Keratinocyte (primary cell): Measurements from ENCODE around the gene RAB11FIP5. TPM values are rescaled to one million over a fixed set of nuclear protein-coding genes. Genes with fewer than 3 reads are reported as not detected.

Experiments
- DNase-seq: peaks from one replicate; pipeline ENCODE4 v3.0.0-alpha.2; 2011; ENCODE audit warnings: low read depth, missing footprints, low spot score
- FAIRE-seq: peaks from 2 replicates; lab custom pipeline; 2011; peaks lifted over from hg19 to GRCh38; lab: Jason Lieb, UNC
- H2AFZ ChIP-seq: 2 replicates; pipeline ENCODE4 v1.6.0; 2012; ENCODE audit warnings: low read length, control low read depth, inconsistent platforms; ENCODE audit not compliant: control insufficient read depth
- H3K27ac ChIP-seq: 2 replicates; pipeline ENCODE4 v1.5.1; 2011; ENCODE audit warnings: low read length; ENCODE audit not compliant: control insufficient read depth, insufficient read depth
- H3K27me3 ChIP-seq: 3 replicates; pipeline ENCODE4 v1.6.0; 2011; ENCODE audit warnings: low read length; ENCODE audit not compliant: control insufficient read depth, insufficient read depth; ENCODE audit errors: extremely low read depth
- H3K36me3 ChIP-seq, 2 experiments: 2 replicates in 1 of 2; 3 replicates in 1 of 2; pipeline ENCODE4 v1.5.1; 2011; ENCODE audit warnings: low read length in 2 of 2, mild to moderate bottlenecking in 1 of 2; ENCODE audit not compliant: control insufficient read depth in 2 of 2, insufficient read depth in 2 of 2; ENCODE audit errors: extremely low read depth in 1 of 2
- H3K4me1 ChIP-seq: 3 replicates; pipeline ENCODE4 v1.5.1; 2011; ENCODE audit warnings: low read length; ENCODE audit not compliant: control insufficient read depth, insufficient read depth; ENCODE audit errors: extremely low read depth
- H3K4me2 ChIP-seq: 3 replicates; pipeline ENCODE4 v1.6.0; 2011; ENCODE audit warnings: low read depth, low read length; ENCODE audit not compliant: control insufficient read depth, insufficient read depth; ENCODE audit errors: extremely low read depth
- H3K4me3 ChIP-seq, 3 experiments: fragments of 200-600 bp in 1 of 3; sonication (generic) in 1 of 3; 2 replicates in 2 of 3; 3 replicates in 1 of 3; pipeline ENCODE4 v1.5.1; 2011 to 2016; ENCODE audit warnings: low read length in 3 of 3, mild to moderate bottlenecking in 3 of 3, control low read depth in 2 of 3, inconsistent platforms in 1 of 3, low read depth in 1 of 3, mixed read lengths in 1 of 3, mixed run types in 1 of 3, moderate library complexity in 1 of 3; ENCODE audit not compliant: control insufficient read depth in 2 of 3, insufficient read depth in 2 of 3; ENCODE audit errors: extremely low read depth in 1 of 3
- H3K79me2 ChIP-seq: 2 replicates; pipeline ENCODE4 v1.6.0; 2012; ENCODE audit warnings: low read length; ENCODE audit not compliant: control insufficient read depth, insufficient read depth
- H3K9ac ChIP-seq: 3 replicates; pipeline ENCODE4 v1.6.0; 2011; ENCODE audit warnings: low read length; ENCODE audit not compliant: control insufficient read depth, insufficient read depth; ENCODE audit errors: extremely low read depth
- H3K9me1 ChIP-seq: 3 replicates; pipeline ENCODE4 v1.6.0; 2011; ENCODE audit warnings: low read length; ENCODE audit not compliant: control insufficient read depth, insufficient read depth; ENCODE audit errors: extremely low read depth
- H3K9me3 ChIP-seq: 2 replicates; pipeline ENCODE4 v1.5.1; 2012; ENCODE audit warnings: low read depth, low read length; ENCODE audit not compliant: control insufficient read depth
- H4K20me1 ChIP-seq: 3 replicates; pipeline ENCODE4 v1.6.0; 2011; ENCODE audit warnings: low read length; ENCODE audit not compliant: control insufficient read depth, insufficient read depth; ENCODE audit errors: extremely low read depth
- CTCF ChIP-seq, 3 experiments: IDR thresholded peaks in 1 of 3; conservative IDR thresholded peaks in 1 of 3; optimal IDR thresholded peaks in 1 of 3; 2 replicates in 2 of 3; 3 replicates in 1 of 3; pipeline versions ENCODE3 to v1.5.1; 2011; ENCODE audit warnings: low read length in 3 of 3, mild to moderate bottlenecking in 3 of 3, moderate library complexity in 2 of 3, control low read depth in 1 of 3, inconsistent platforms in 1 of 3; ENCODE audit not compliant: insufficient read depth in 2 of 3; ENCODE audit errors: extremely low read depth in 1 of 3
- EZH2 ChIP-seq: IDR thresholded peaks from one replicate; pipeline ENCODE4 v1.6.1; 2012; ENCODE audit warnings: inconsistent platforms, mild to moderate bottlenecking, low read length, moderate library complexity
- dilution Hi-C: fragments of 300-500 bp; cut with MboI; formaldehyde crosslinking; loops from one replicate; pipeline ENCODE4 v1.7.0; 2020; ENCODE audit warnings: low sequenced_read_pairs; ENCODE audit not compliant: extremely low pct_ligation_motif_present
- polyA plus RNA-seq, 5 experiments: library from polyadenylated mRNA; depleted of rRNA in 3 of 5; stranded (reverse) in 3 of 5; stranded (forward) in 1 of 5; unstranded in 1 of 5; fragments of >200 nt; gene quantifications; 1 replicate in 1 of 5; 2 replicates in 3 of 5; 3 replicates in 1 of 5; pipeline versions ENCODE4 v1.2.1 to v1.2.3, GENCODE V29; 2011 to 2012; ENCODE audit warnings: missing spikeins in 2 of 5, low read depth in 1 of 5, low replicate concordance in 1 of 5

The RAB11FIP5 gene
- polyA plus RNA-seq, 1 donor (not counting 4 experiments of a cell fraction or from before 2014, with no cell fraction given): 40.1 TPM

GRCh38 chr2:73035899-73036711 lies 76.6 kb downstream of the RAB11FIP5 start:
- DNase-seq: no peak
- Histone ChIP-seq H3K4me3 (no peak overlapping the region), H3K36me3 (no peaks in the 10 kb centered on the region), H3K4me1 (no peaks in the 10 kb centered on the region), H3K27ac (no peak overlapping the region), H3K79me2 (no peaks in the 10 kb centered on the region), H4K20me1 (no peaks in the 10 kb centered on the region), H2AFZ (no peak overlapping the region), H3K9ac (no peak overlapping the region), H3K9me1 (peaks cover 3% of the 10 kb centered on the region), H3K9me3 (no peaks in the 10 kb centered on the region), H3K27me3 (no peaks in the 10 kb centered on the region), H3K4me2 (no peak overlapping the region)
- no peak for FAIRE-seq
- TF ChIP-seq EZH2 (no peak), CTCF (optimal IDR thresholded peaks at IDR 0.05 in 1 of 3, IDR thresholded peaks at IDR 0.05 in 1 of 3, conservative IDR thresholded peaks at IDR 0.05 in 1 of 3; ENCODE audit: extremely low read depth in 1 of 3, insufficient read depth in 2 of 3, low read length in 3 of 3) (peak in 2 of 3 experiments; percentile 9 to 42)
- dilution Hi-C loops: no loop called here

- Histone ChIP-seq H3K4me2 (no peak overlapping the region), H2AFZ (no peak overlapping the region), H3K9ac (no peak overlapping the region), H3K79me2 (no peaks in the 10 kb centered on the region), H4K20me1 (no peaks in the 10 kb centered on the region), H3K9me3 (no peaks in the 10 kb centered on the region), H3K9me1 (peaks cover 3% of the 10 kb centered on the region), H3K27me3 (no peaks in the 10 kb centered on the region), H3K4me1 (no peaks in the 10 kb centered on the region), H3K36me3 (no peaks in the 10 kb centered on the region), H3K4me3 (no peak overlapping the region), H3K27ac (no peak overlapping the region)
- DNase-seq (no peak), FAIRE-seq (no peak)
- no peak for TF ChIP-seq EZH2
- no peak for TF ChIP-seq CTCF (optimal IDR thresholded peaks at IDR 0.05 in 1 of 3, IDR thresholded peaks at IDR 0.05 in 1 of 3, conservative IDR thresholded peaks at IDR 0.05 in 1 of 3; ENCODE audit: extremely low read depth in 1 of 3, insufficient read depth in 2 of 3, low read length in 3 of 3)
- dilution Hi-C loops: no loop called here
Measured at GRCh38 chr2:73034661-73035375, 77.9 kb downstream of the RAB11FIP5 start.
